Prostate gland (tissue), 2 donors: Measurements from ENCODE around the gene MPP4. TPM values are rescaled to one million over a fixed set of nuclear protein-coding genes. Genes with fewer than 3 reads are reported as not detected.

Source experiments
- DNase-seq: peaks from one replicate; pipeline ENCODE4 v3.0.0-alpha.2; 2019; ENCODE audit warnings: low spot score
- H3K27ac ChIP-seq, 2 donors: fragments of 200-600 bp; sonication (generic); 2 replicates each; pipeline ENCODE4 v1.5.1; 2017 to 2019
- H3K27me3 ChIP-seq: fragments of 200-600 bp; sonication (generic); replicated peaks from 2 replicates; pipeline ENCODE4 v1.5.1; 2019; ENCODE audit not compliant: insufficient read depth
- H3K36me3 ChIP-seq, 2 donors: fragments of 200-600 bp; sonication (generic); 1 replicate in 1 of 2; 2 replicates in 1 of 2; pipeline versions ENCODE4 v1.5.1 to v1.8.1; 2017 to 2019
- H3K4me1 ChIP-seq: fragments of 200-600 bp; sonication (generic); replicated peaks from 2 replicates; pipeline ENCODE4 v1.5.1; 2019
- H3K4me3 ChIP-seq, 2 donors: fragments of 200-600 bp; sonication (generic); 2 replicates each; pipeline ENCODE4 v1.5.1; 2017 to 2019
- H3K9me3 ChIP-seq: fragments of 200-600 bp; sonication (generic); 2 replicates; pipeline ENCODE4 v1.5.1; 2017
- POLR2A ChIP-seq: fragments of 450-650 bp; IDR thresholded peaks from one replicate; pipeline ENCODE4 v1.6.1; 2016; ENCODE audit warnings: antibody characterized with exemption, mild to moderate bottlenecking
- POLR2AphosphoS5 ChIP-seq: sonication (generic); formaldehyde crosslinking; IDR thresholded peaks from one replicate; pipeline ENCODE4 v1.6.1; 2017; ENCODE audit warnings: antibody characterized with exemption
- WGBS: methylation state at CpG from one replicate; pipeline ENCODE4 v1.1.5; 2018; 5-methylcytosine and 5-hydroxymethylcytosine counted together
- intact Hi-C: fragments of 100-400 bp; cut with DNase I; formaldehyde crosslinking; loops from one replicate; pipeline ENCODE4 v1.14.2; 2022
- total RNA-seq, 2 donors: library from RNA; depleted of rRNA; stranded (reverse); fragments of >200 nt; gene quantifications; one replicate each; pipeline ENCODE4 v1.1.0, GENCODE V29; 2016
- TF ChIP-seq, protein P1 (sequence below), 4 experiments: fragments of 200-600 bp in 2 of 4; fragments of 450-650 bp in 2 of 4; sonication (generic) in 2 of 4; IDR thresholded peaks; 1 replicate in 3 of 4; 2 replicates in 1 of 4; pipeline ENCODE4 v1.5.1; 2016 to 2019; ENCODE audit warnings: antibody characterized with exemption in 4 of 4, mild to moderate bottlenecking in 2 of 4, moderate library complexity in 2 of 4

Gene MPP4
- total RNA-seq, 2 donors from 2014 or later: not detected

- Histone ChIP-seq H3K4me1 (no peaks in the 10 kb centered on the region), H3K9me3 (no peaks in the 10 kb centered on the region), H3K27me3 (no peaks in the 10 kb centered on the region), H3K36me3 (peaks cover 0 to 5% of the 10 kb centered on the region in 2 donors), H3K4me3 (no peak overlapping the region), H3K27ac (no peak overlapping the region)
- DNase-seq: no peak
- TF ChIP-seq POLR2AphosphoS5: no peak
- TF ChIP-seq POLR2A: no peak
- TF ChIP-seq, protein P1, sequence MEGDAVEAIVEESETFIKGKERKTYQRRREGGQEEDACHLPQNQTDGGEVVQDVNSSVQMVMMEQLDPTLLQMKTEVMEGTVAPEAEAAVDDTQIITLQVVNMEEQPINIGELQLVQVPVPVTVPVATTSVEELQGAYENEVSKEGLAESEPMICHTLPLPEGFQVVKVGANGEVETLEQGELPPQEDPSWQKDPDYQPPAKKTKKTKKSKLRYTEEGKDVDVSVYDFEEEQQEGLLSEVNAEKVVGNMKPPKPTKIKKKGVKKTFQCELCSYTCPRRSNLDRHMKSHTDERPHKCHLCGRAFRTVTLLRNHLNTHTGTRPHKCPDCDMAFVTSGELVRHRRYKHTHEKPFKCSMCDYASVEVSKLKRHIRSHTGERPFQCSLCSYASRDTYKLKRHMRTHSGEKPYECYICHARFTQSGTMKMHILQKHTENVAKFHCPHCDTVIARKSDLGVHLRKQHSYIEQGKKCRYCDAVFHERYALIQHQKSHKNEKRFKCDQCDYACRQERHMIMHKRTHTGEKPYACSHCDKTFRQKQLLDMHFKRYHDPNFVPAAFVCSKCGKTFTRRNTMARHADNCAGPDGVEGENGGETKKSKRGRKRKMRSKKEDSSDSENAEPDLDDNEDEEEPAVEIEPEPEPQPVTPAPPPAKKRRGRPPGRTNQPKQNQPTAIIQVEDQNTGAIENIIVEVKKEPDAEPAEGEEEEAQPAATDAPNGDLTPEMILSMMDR (IDR thresholded peaks at IDR 0.05): no peak
- WGBS: 89% methylated on average over 5 of the region's 5 CpGs
- intact Hi-C loops: no loop called here
These were observed 32.3 kb upstream of the MPP4 start for GRCh38 chr2:201730651-201731285.

GRCh38 chr2:201715459-201715858 lies 17.0 kb upstream of the MPP4 start:
- no peak overlapping the region for H3K4me3 ChIP-seq
- H3K27me3 ChIP-seq: no peaks in the 10 kb centered on the region
- intact Hi-C loops: no loop called here
- no peaks in the 10 kb centered on the region for H3K9me3 ChIP-seq
- 89% methylated on average over 6 of the region's 6 CpGs for WGBS
- no peaks in the 10 kb centered on the region for H3K4me1 ChIP-seq
- H3K36me3 ChIP-seq: peaks cover 0 to 20% of the 10 kb centered on the region in 2 donors
- TF ChIP-seq POLR2A (no peak), POLR2AphosphoS5 (no peak)
- TF ChIP-seq, protein P1 (IDR thresholded peaks at IDR 0.05): no peak
- H3K27ac ChIP-seq: no peak overlapping the region
- DNase-seq: no peak

DNA sequence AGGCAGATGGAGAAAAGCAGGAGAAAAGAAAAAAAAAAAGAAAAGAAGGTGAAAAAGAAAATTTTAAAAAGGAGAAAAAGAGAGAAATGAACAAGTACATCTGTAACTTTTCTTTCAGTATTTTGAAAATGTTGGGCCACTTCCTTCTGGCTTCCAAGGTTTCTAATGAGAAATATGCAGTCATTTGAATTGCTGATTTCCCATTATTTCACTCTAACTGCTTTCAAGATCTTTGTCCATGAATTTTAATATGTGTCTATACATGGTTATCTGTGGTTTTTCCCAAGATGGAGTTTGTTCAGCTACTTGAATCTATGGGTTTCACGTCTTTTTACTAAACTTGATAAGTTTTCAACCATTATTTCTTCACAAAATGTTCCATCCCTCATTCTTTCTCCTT lies 14.3 kb upstream of the MPP4 start:
- no peaks in the 10 kb centered on the region for H3K27me3 ChIP-seq
- WGBS: 100% methylated on average over 1 of the region's 1 CpG
- no peak for DNase-seq
- no peak overlapping the region for H3K4me3 ChIP-seq
- no peak overlapping the region for H3K27ac ChIP-seq
- H3K4me1 ChIP-seq: no peaks in the 10 kb centered on the region
- H3K9me3 ChIP-seq: no peaks in the 10 kb centered on the region
- TF ChIP-seq POLR2AphosphoS5 (no peak), POLR2A (no peak)
- TF ChIP-seq, protein P1 (IDR thresholded peaks at IDR 0.05): no peak
- intact Hi-C loops: no loop called here
- H3K36me3 ChIP-seq: peaks cover 0 to 20% of the 10 kb centered on the region in 2 donors

- TF ChIP-seq POLR2A: no peak
- TF ChIP-seq, protein P1 (IDR thresholded peaks at IDR 0.05): no peak
- TF ChIP-seq POLR2AphosphoS5: no peak
- Histone ChIP-seq H3K27ac (no peak overlapping the region), H3K4me1 (no peaks in the 10 kb centered on the region), H3K9me3 (no peaks in the 10 kb centered on the region), H3K4me3 (no peak overlapping the region), H3K36me3 (peaks cover 0 to 15% of the 10 kb centered on the region in 2 donors), H3K27me3 (no peaks in the 10 kb centered on the region)
- 90% methylated on average over 5 of the region's 5 CpGs for WGBS
- DNase-seq: no peak
- intact Hi-C loops: no loop called here
These were observed 11.3 kb upstream of the MPP4 start for GRCh38 chr2:201709747-201710146.

- no peak for TF ChIP-seq POLR2A
- TF ChIP-seq, protein P1 (IDR thresholded peaks at IDR 0.05): no peak
- TF ChIP-seq POLR2AphosphoS5: no peak
- intact Hi-C loops: no loop called here
- no peaks in the 10 kb centered on the region for H3K9me3 ChIP-seq
- no peaks in the 10 kb centered on the region for H3K27me3 ChIP-seq
- no peak overlapping the region for H3K27ac ChIP-seq
- H3K4me1 ChIP-seq: no peaks in the 10 kb centered on the region
- 38% methylated on average over 2 of the region's 2 CpGs for WGBS
- H3K36me3 ChIP-seq: peaks cover 3 to 9% of the 10 kb centered on the region in 2 donors
- DNase-seq: no peak
- H3K4me3 ChIP-seq: no peak overlapping the region
These were observed 10.6 kb upstream of the MPP4 start for GRCh38 chr2:201709049-201709448.
